Fibroblast of lung (primary cell): ENCODE results near the gene BARX2.

Source experiments
- CTCF ChIP-seq, 2 donors: IDR thresholded peaks in 1 of 2; conservative IDR thresholded peaks in 1 of 2; 1 replicate in 1 of 2; 2 replicates in 1 of 2; pipeline ENCODE4 v1.5.1; 2011 to 2012; ENCODE audit warnings: low read length in 2 of 2, control low read depth in 1 of 2, inconsistent platforms in 1 of 2, low read depth in 1 of 2, mild to moderate bottlenecking in 1 of 2
- EZH2 ChIP-seq: IDR thresholded peaks from 2 replicates; pipeline ENCODE4 v1.5.1; 2012; ENCODE audit warnings: low read length, control low read depth, mild to moderate bottlenecking; ENCODE audit errors: missing control alignments

- no peak for TF ChIP-seq CTCF (conservative IDR thresholded peaks at IDR 0.05 in 1 of 2, IDR thresholded peaks at IDR 0.05 in 1 of 2; ENCODE audit: low read depth in 1 of 2, low read length in 2 of 2)
- no peak for TF ChIP-seq EZH2
Observed at GRCh38 chr11:129453293-129453721, 77.7 kb downstream of the BARX2 start.
